Jurkat, Clone E6-1 (cell line): ENCODE results near the gene DNAL1. TPM values are rescaled to one million over a fixed set of nuclear protein-coding genes. Genes with fewer than 3 reads are reported as not detected.

Experiments
- DNase-seq: peaks from one replicate; pipeline ENCODE4 v3.0.0-alpha.2; 2011; ENCODE audit warnings: low read depth, low spot score
- H3K4me3 ChIP-seq: 2 replicates; pipeline ENCODE4 v1.5.1; 2011; ENCODE audit warnings: mild to moderate bottlenecking, low read length, control low read depth, moderate library complexity
- polyA plus RNA-seq: library from polyadenylated mRNA; unstranded; fragments of >200 nt; gene quantifications from one replicate; pipeline ENCODE4 v1.2.1, GENCODE V29; 2012; ENCODE audit warnings: missing spikeins; ENCODE audit not compliant: insufficient read length, insufficient read depth

DNAL1 gene, protein sequence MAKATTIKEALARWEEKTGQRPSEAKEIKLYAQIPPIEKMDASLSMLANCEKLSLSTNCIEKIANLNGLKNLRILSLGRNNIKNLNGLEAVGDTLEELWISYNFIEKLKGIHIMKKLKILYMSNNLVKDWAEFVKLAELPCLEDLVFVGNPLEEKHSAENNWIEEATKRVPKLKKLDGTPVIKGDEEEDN
- polyA plus RNA-seq = 10.2 TPM

- peak within 1 kb of the TSS; percentile 89 for H3K4me3 ChIP-seq
- peak; percentile 76 for DNase-seq
Measured at GRCh38 chr14:73644531-73645247, at the start of gene DNAL1. TSS of gene DNAL1 (plus strand) at chr14:73644986. CDS start at chr14:73645040, 54 bp downstream.

DNA sequence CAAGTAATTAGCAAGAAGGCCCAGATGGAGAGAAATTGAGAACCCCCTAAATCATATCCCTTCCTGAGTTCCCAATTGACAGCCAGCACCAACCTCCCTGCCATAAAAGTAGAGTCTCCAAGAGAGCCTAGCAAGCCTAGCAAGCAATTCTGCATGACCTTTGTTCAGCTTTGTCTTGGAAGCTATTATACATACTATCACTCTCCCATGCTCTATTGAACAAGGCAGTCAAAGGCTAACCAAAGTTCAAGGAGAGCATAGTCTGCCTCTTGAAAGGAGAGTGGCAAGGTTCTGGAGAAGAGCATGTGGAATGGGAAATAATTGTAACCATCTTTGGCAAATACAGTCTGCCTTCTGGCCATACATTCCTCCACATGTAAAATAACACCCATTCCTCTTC lies 45.3 kb upstream of the DNAL1 start:
- no peak for DNase-seq
- no peak overlapping the region for H3K4me3 ChIP-seq

DNA sequence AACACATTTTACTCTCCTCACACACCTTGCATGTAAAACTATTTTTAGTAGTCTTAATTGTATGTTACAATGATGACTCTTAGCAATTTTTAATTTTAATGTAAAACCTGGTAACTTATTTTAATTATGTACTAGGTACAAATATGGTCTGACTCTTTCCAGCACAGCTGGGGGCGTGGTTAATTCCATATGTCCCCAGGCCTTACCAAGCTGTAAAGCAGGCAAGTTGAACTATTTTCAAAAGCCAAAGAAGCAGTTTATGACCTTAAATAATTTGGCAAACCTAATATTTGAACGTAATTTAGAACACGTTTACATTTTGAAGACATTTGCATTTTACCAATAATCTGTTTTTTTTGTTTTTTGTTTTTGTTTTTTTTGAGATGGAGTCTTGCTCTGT lies 41.8 kb upstream of the DNAL1 start:
- H3K4me3 ChIP-seq = no peak overlapping the region
- no peak for DNase-seq

DNA sequence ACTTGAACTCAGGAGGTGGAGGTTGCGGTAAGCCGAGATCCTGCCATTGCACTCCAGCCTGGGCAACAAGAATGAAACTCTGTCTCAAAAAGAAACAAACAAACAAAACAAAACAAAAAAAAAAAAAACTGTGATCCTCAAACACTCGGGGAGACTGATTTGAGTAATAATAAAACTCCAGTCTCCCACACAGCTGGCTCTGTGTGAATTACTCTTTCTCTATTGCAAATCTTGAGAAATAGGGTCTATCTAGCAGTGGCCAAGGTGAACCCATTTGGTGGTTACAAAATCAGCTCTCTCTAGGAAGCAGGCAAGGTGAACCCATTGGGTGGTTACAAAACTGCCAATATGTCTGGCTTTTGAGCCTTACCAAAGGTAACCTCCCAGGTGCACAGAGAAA lies 38.5 kb upstream of the DNAL1 start:
- no peak overlapping the region for H3K4me3 ChIP-seq
- no peak for DNase-seq

GRCh38 chr14:73607241-73607640 lies 37.5 kb upstream of the DNAL1 start:
- no peak for DNase-seq
- no peak overlapping the region for H3K4me3 ChIP-seq

- DNase-seq = no peak
Measured at GRCh38 chr14:73610687-73611086, 34.1 kb upstream of the DNAL1 start.

GRCh38 chr14:73612339-73613045 lies 32.3 kb upstream of the DNAL1 start, which contains the start of gene ACOT6:
TSS of gene ACOT6 (plus strand) at chr14:73612517. CDS start at chr14:73612572, 55 bp downstream.
- no peak for DNase-seq
- H3K4me3 ChIP-seq = no peak within 1 kb of the TSS

More at GRCh38 chr14:73610687-73611086, 34.1 kb upstream of the DNAL1 start:
- H3K4me3 ChIP-seq = no peak overlapping the region

GRCh38 chr14:73613046-73613383 lies 31.8 kb upstream of the DNAL1 start:
- H3K4me3 ChIP-seq = no peak overlapping the region
- no peak for DNase-seq

- DNase-seq = no peak
- no peak overlapping the region for H3K4me3 ChIP-seq
Measured at GRCh38 chr14:73613419-73613963, 31.3 kb upstream of the DNAL1 start.

DNA sequence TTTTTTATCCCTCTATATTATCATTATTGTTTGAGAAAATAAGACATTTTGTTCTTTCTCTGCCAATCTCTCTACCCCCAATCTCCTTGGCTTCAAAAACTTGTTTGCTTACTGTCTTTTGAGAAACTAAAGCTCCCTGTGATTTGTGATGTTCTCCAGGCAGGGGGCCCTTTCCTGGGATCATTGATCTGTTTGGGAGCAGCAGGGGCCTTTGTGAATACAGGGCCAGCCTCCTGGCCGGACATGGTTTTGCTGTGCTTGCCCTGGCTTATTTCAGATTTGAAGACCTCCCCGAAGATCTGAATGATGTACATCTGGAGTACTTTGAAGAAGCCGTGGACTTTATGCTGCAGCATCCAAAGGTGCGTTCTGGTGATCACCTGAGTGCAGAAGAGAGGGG lies 28.0 kb upstream of the DNAL1 start:
- no peak overlapping the region for H3K4me3 ChIP-seq
- DNase-seq = no peak

DNA sequence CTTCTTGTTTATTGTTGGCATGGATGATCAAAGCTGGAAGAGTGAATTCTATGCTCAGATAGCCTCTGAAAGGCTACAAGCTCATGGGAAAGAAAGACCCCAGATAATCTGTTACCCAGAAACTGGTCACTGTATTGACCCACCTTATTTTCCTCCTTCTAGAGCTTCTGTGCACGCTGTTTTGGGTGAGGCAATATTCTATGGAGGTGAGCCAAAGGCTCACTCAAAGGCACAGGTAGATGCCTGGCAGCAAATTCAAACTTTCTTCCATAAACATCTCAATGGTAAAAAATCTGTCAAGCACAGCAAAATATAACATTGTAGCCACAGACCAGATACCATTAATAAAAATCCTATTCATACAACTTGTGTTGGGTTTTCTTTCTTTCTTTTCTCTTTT lies 25.3 kb upstream of the DNAL1 start:
- no peak for DNase-seq
- H3K4me3 ChIP-seq = no peak overlapping the region

- no peak for DNase-seq
- H3K4me3 ChIP-seq = no peak overlapping the region
Measured at GRCh38 chr14:73620268-73620667, 24.5 kb upstream of the DNAL1 start.

DNA sequence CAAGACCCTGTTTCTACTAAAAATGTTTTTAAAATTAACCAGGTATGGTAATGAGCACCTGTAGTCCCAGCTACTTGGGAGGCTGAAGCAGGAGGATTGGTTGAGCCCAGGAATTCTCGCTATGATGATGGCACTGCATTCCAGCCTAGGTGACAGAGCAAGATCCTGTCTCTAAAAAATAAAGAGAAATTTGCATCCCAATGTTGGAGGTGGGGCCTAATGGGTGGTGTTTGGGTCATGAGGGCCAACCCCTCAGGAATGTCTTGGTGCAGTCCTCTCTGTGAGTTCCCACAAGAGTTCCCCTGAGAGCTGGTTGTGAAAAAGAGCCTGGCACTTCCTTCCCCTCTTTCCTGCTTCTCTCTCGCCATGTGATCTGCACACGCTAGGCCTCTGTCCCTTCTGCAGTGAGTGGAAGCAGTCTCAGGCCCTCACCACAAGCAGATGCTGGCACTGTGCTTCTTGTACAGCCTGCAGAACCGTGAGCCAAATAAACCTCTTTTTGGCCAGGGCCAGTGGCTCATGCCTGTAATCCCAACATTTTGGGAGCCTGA lies 21.2 kb upstream of the DNAL1 start:
- DNase-seq = no peak
- no peak overlapping the region for H3K4me3 ChIP-seq

DNA sequence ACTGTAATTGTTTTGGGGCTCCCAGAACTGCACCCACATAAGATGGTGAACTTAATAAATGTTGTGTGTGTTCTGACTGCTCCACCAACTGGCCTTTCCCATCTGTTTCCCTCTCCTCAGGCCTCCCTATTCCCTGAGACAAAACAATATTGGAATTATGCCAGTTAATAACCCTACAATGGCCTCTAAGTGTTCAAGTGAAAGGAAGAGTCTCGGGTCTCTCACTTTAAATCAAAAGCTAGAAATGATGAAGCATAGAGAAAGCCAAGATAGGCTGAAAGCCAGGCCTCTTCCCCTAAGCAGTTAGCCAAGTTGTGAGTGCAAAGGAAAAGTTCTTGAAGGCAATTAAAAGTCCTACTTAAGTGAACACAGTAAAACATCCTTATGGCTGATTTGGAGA lies 19.1 kb upstream of the DNAL1 start:
- DNase-seq = no peak
- H3K4me3 ChIP-seq = no peak overlapping the region

DNA sequence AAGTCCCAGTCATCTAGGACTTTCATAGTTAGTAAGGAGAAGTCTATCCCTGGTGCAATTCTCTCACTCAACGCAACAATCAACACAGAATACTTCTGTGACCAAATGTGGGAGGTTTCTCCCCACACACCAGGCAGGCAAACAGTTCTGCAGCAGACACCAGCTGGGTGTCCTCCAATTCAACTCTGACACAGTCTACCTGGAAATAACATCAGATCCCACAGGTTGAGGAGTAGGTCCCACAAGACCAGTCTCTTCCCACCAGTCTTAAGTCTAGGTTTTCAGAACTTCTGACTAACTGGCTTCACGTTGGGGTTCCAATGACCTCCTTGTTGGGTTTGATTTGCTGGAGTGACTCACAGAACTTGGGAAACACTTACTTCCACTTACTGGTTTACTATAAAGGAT lies 17.6 kb upstream of the DNAL1 start:
- no peak for DNase-seq
- H3K4me3 ChIP-seq = no peak overlapping the region

- no peak overlapping the region for H3K4me3 ChIP-seq
- no peak for DNase-seq
Measured at GRCh38 chr14:73630009-73630780, 14.6 kb upstream of the DNAL1 start.

DNA sequence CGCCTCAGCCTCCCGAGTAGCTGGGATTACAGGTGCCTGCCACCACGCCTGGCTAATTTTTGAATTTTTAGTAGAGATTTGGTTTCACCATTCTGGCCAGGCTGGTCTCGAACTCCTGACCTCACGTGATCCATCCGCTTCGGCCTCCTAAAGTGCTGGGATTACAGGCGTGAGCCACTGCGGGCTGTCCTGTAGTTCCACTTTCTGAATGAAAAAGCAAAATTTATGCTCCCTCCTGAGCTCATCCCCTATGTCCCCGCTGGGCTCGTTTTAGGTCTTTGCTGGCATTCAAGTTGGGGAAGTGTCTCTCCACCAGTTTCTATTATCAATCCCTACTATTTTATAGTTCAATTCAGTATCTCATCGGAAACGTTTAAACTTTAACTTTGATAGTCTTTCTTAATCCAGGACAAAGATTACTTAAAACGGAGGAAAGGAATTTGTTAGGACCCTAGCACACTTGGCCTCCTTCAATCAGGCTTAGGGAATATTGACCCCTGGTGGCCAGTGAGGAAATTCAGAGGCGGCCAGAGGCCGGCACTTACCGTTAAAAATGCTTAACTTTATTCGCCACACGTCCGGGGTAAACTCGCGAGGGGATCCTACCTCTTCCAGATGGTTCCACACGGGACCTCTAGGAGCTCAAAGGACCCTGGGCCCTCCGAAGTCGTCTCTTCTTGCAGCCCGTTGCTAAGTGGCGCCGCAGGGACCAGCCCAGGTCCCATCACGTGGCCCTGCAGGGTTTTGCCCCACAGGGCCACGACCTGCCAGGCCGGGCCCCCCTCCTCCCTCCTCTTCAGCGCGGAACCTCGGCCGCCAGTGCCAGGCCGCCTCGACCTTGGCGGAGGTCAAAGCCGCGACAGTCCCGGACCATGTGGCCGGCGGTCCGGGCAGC lies 11.4 kb upstream of the DNAL1 start:
- DNase-seq = no peak
- no peak overlapping the region for H3K4me3 ChIP-seq
